Measurements from ENCODE around the gene DTL.

DTL gene

DNA sequence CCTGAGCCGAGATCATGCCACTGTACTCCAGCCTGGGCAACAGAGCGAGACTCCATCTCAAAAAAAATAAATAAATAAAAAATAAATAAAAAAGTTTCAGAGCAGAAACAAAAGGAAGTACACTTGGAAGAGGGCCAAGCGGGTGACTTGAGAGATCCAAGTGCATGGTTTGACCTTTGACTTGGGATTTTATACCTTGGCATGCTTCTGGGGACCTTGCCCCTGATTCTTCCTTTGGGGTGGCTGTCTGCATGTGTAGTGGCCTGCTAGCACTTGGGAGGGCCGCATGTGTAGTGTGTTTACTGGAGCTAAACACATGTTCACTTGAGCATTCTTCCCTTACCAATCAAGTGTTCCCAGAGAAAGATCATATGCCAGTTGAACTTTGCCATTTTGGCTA, 114.0 kb downstream of the DTL start:
- no peaks in the 10 kb centered on the region for H3K4me1 ChIP-seq (ENCODE audit: control insufficient read depth, low read length)
- TF ChIP-seq, protein P1, sequence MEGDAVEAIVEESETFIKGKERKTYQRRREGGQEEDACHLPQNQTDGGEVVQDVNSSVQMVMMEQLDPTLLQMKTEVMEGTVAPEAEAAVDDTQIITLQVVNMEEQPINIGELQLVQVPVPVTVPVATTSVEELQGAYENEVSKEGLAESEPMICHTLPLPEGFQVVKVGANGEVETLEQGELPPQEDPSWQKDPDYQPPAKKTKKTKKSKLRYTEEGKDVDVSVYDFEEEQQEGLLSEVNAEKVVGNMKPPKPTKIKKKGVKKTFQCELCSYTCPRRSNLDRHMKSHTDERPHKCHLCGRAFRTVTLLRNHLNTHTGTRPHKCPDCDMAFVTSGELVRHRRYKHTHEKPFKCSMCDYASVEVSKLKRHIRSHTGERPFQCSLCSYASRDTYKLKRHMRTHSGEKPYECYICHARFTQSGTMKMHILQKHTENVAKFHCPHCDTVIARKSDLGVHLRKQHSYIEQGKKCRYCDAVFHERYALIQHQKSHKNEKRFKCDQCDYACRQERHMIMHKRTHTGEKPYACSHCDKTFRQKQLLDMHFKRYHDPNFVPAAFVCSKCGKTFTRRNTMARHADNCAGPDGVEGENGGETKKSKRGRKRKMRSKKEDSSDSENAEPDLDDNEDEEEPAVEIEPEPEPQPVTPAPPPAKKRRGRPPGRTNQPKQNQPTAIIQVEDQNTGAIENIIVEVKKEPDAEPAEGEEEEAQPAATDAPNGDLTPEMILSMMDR (IDR thresholded peaks at IDR 0.05; ENCODE audit: low read depth, low read length, poor library complexity, severe bottlenecking) = no peak

DNA sequence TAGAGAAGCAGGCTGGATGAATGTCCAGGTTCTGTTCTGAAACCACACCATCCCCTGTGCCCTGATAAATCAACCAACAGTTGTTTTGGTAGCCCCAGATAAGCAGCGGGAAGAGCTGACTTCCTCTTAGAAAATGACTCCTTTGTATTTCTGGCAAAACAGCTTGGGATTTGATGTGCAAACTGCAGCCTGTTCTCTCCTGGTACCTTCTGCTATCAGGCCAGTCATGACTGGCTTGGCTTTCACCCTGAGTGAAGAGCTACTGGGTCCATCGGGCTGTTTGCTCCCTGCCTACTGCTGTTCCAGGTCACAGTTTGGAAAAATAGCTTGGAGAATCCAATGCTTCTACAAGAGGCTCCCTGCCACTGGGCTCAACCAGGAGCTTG, 116.8 kb downstream of the DTL start:
- Histone ChIP-seq H3K4me1 (ENCODE audit: control insufficient read depth, low read length) (no peaks in the 10 kb centered on the region), H3K4me3 (ENCODE audit: low read length) (no peak overlapping the region), H3K36me3 (ENCODE audit: control insufficient read depth, low read length) (no peaks in the 10 kb centered on the region), H3K9me2 (replicated peaks; ENCODE audit: control insufficient read depth, low read length) (no peaks in the 10 kb centered on the region), H3K79me2 (ENCODE audit: control insufficient read depth, low read length) (no peaks in the 10 kb centered on the region), H3K27me3 (ENCODE audit: control insufficient read depth, low read length) (no peaks in the 10 kb centered on the region), H4K20me1 (ENCODE audit: control insufficient read depth, insufficient read depth, low read depth, low read length) (no peaks in the 10 kb centered on the region), H3F3A (ENCODE audit: control insufficient read depth, insufficient read depth) (no peaks in the 10 kb centered on the region), H3K4me2 (ENCODE audit: low read length) (no peak overlapping the region), H3K27ac (ENCODE audit: low read depth, low read length) (no peak overlapping the region), H3K9me3 (ENCODE audit: control insufficient read depth, insufficient read depth, low read length) (no peaks in the 10 kb centered on the region)
- TF ChIP-seq, protein P1 (IDR thresholded peaks at IDR 0.05; ENCODE audit: low read depth, low read length, poor library complexity, severe bottlenecking) = no peak
- TF ChIP-seq EZH2phosphoT487 (IDR thresholded peaks at IDR 0.05; ENCODE audit: borderline replicate concordance, low read length) = no peak

More for the DNA sequence above, 114.0 kb downstream of the DTL start:
- Histone ChIP-seq H3K9me3 (ENCODE audit: control insufficient read depth, insufficient read depth, low read length) (no peaks in the 10 kb centered on the region), H3K27ac (ENCODE audit: low read depth, low read length) (no peak overlapping the region), H3K27me3 (ENCODE audit: control insufficient read depth, low read length) (no peaks in the 10 kb centered on the region), H3K9me2 (replicated peaks; ENCODE audit: control insufficient read depth, low read length) (no peaks in the 10 kb centered on the region), H3K4me3 (ENCODE audit: low read length) (no peak overlapping the region), H3F3A (ENCODE audit: control insufficient read depth, insufficient read depth) (no peaks in the 10 kb centered on the region), H3K4me2 (ENCODE audit: low read length) (no peak overlapping the region), H3K79me2 (ENCODE audit: control insufficient read depth, low read length) (no peaks in the 10 kb centered on the region), H4K20me1 (ENCODE audit: control insufficient read depth, insufficient read depth, low read depth, low read length) (no peaks in the 10 kb centered on the region), H3K36me3 (ENCODE audit: control insufficient read depth, low read length) (no peaks in the 10 kb centered on the region)

DNA sequence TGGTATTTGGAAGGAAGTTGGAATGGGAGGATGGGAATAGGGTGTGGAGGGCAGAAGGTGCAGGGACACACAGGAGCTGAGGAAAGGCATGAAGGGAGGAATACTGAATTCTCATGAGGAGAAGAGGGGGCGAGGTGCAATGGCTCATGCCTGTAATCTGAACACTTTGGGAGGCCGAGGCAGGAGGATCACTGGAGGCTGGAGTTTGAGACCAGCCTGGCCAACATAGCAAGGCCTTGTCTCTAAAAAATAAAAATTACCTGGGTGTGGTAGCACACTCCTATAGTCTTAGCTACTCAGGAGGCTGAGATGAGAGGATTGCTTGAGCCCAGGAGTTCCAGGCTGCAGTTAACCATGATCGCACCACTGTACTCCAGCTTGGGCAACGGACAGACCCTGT, 117.3 kb downstream of the DTL start:
- Histone ChIP-seq H3K9me3 (ENCODE audit: control insufficient read depth, insufficient read depth, low read length) (no peaks in the 10 kb centered on the region), H3F3A (ENCODE audit: control insufficient read depth, insufficient read depth) (no peaks in the 10 kb centered on the region), H3K9me2 (replicated peaks; ENCODE audit: control insufficient read depth, low read length) (no peaks in the 10 kb centered on the region)

More for the DNA sequence above, 117.3 kb downstream of the DTL start:
- TF ChIP-seq, protein P1 (IDR thresholded peaks at IDR 0.05; ENCODE audit: low read depth, low read length, poor library complexity, severe bottlenecking) = no peak
- TF ChIP-seq EZH2phosphoT487 (IDR thresholded peaks at IDR 0.05; ENCODE audit: borderline replicate concordance, low read length) = no peak
- no peak overlapping the region for H3K4me3 ChIP-seq (ENCODE audit: low read length)
- no peaks in the 10 kb centered on the region for H4K20me1 ChIP-seq (ENCODE audit: control insufficient read depth, insufficient read depth, low read depth, low read length)
- no peaks in the 10 kb centered on the region for H3K79me2 ChIP-seq (ENCODE audit: control insufficient read depth, low read length)
- no peaks in the 10 kb centered on the region for H3K4me1 ChIP-seq (ENCODE audit: control insufficient read depth, low read length)
- H3K4me2 ChIP-seq (ENCODE audit: low read length) = no peak overlapping the region
- no peak overlapping the region for H3K27ac ChIP-seq (ENCODE audit: low read depth, low read length)
- no peaks in the 10 kb centered on the region for H3K27me3 ChIP-seq (ENCODE audit: control insufficient read depth, low read length)
- no peaks in the 10 kb centered on the region for H3K36me3 ChIP-seq (ENCODE audit: control insufficient read depth, low read length)

All from DOHH2 (cell line).